DOHH2 (cell line): ENCODE results near the gene STX18.

Source experiments
- H3F3A ChIP-seq: fragments of 200-600 bp; sonication (generic), shearing (Covaris generic); 2 replicates; pipeline ENCODE4 v1.6.0; 2016; ENCODE audit warnings: antibody characterized with exemption, mild to moderate bottlenecking; ENCODE audit not compliant: control insufficient read depth, insufficient read depth
- H3K27ac ChIP-seq: fragments of 200-600 bp; sonication (generic); 2 replicates; pipeline ENCODE4 v1.5.1; 2014; ENCODE audit warnings: low read depth, mild to moderate bottlenecking, low read length, moderate library complexity
- H3K27me3 ChIP-seq: fragments of 200-600 bp; sonication (generic); 2 replicates; pipeline ENCODE4 v1.6.1; 2014; ENCODE audit warnings: mild to moderate bottlenecking, low read length, mixed read lengths; ENCODE audit not compliant: control insufficient read depth
- H3K36me3 ChIP-seq: fragments of 200-600 bp; sonication (generic); 2 replicates; pipeline ENCODE4 v1.6.1; 2014; ENCODE audit warnings: mild to moderate bottlenecking, low read length, moderate library complexity, mixed read lengths; ENCODE audit not compliant: control insufficient read depth
- H3K4me1 ChIP-seq: fragments of 200-600 bp; sonication (generic); 2 replicates; pipeline ENCODE4 v1.6.1; 2014; ENCODE audit warnings: mild to moderate bottlenecking, low read length, mixed read lengths; ENCODE audit not compliant: control insufficient read depth
- H3K4me2 ChIP-seq: fragments of 200-600 bp; sonication (generic); 2 replicates; pipeline ENCODE4 v1.6.0; 2014; ENCODE audit warnings: mild to moderate bottlenecking, low read length, moderate library complexity
- H3K4me3 ChIP-seq: fragments of 200-600 bp; sonication (generic); 2 replicates; pipeline ENCODE4 v1.5.1; 2014; ENCODE audit warnings: mild to moderate bottlenecking, low read length, mixed read lengths
- H3K79me2 ChIP-seq: fragments of 200-600 bp; sonication (generic); 2 replicates; pipeline ENCODE4 v1.6.1; 2014; ENCODE audit warnings: mild to moderate bottlenecking, low read length, mixed read lengths; ENCODE audit not compliant: control insufficient read depth
- H3K9me2 ChIP-seq: fragments of 200-600 bp; sonication (generic); replicated peaks from 2 replicates; pipeline ENCODE4 v1.6.1; 2014; ENCODE audit warnings: mild to moderate bottlenecking, low read length, mixed read lengths; ENCODE audit not compliant: control insufficient read depth
- H3K9me3 ChIP-seq: fragments of 200-600 bp; sonication (generic); 2 replicates; pipeline ENCODE4 v1.6.1; 2014; ENCODE audit warnings: antibody characterized with exemption, low read length, mixed read lengths; ENCODE audit not compliant: control insufficient read depth, insufficient read depth
- H4K20me1 ChIP-seq: fragments of 200-600 bp; sonication (generic); 2 replicates; pipeline ENCODE4 v1.6.0; 2014; ENCODE audit warnings: low read depth, mild to moderate bottlenecking, antibody characterized with exemption, low read length, moderate library complexity; ENCODE audit not compliant: control insufficient read depth, insufficient read depth
- EZH2phosphoT487 ChIP-seq: fragments of 200-600 bp; sonication (generic); IDR thresholded peaks from 2 replicates; pipeline ENCODE4 v1.6.1; 2017; ENCODE audit warnings: borderline replicate concordance, mild to moderate bottlenecking, antibody characterized with exemption, low read length, moderate library complexity, mixed read lengths
- TF ChIP-seq, protein P1 (sequence below): fragments of 200-600 bp; sonication (generic); IDR thresholded peaks from one replicate; pipeline ENCODE4 v1.5.1; 2014; ENCODE audit warnings: antibody characterized with exemption, mild to moderate bottlenecking, low read depth, low read length; ENCODE audit not compliant: poor library complexity, severe bottlenecking

STX18 gene

DNA sequence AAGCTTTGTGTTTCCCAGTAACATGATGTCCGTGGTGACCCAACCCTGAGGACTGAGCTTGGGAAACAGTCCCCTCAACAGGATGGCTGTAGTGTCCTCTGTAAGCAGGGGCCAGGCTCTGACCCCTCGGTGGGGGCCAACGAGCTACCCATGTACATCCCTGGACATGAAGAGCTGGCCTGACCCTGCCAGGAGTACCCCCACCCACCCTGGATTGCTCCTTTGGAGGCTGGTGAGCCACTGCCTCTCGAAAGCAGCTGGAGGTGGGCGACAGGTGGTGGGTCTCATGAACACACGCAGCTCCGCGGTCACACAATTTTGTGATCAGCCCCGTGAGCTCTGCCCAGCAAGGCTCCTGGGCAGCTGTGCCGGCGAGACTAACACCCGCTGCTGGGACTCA, 121.4 kb downstream of the STX18 start:
- Histone ChIP-seq H3F3A (no peaks in the 10 kb centered on the region), H3K9me2 (no peaks in the 10 kb centered on the region), H3K79me2 (no peaks in the 10 kb centered on the region), H3K27ac (no peak overlapping the region), H3K9me3 (no peaks in the 10 kb centered on the region), H3K4me3 (no peak overlapping the region), H4K20me1 (no peaks in the 10 kb centered on the region), H3K4me2 (no peak overlapping the region), H3K4me1 (no peaks in the 10 kb centered on the region), H3K27me3 (no peaks in the 10 kb centered on the region), H3K36me3 (peaks cover 17% of the 10 kb centered on the region; the same call in 1 of the 2 replicates)
- TF ChIP-seq, protein P1, sequence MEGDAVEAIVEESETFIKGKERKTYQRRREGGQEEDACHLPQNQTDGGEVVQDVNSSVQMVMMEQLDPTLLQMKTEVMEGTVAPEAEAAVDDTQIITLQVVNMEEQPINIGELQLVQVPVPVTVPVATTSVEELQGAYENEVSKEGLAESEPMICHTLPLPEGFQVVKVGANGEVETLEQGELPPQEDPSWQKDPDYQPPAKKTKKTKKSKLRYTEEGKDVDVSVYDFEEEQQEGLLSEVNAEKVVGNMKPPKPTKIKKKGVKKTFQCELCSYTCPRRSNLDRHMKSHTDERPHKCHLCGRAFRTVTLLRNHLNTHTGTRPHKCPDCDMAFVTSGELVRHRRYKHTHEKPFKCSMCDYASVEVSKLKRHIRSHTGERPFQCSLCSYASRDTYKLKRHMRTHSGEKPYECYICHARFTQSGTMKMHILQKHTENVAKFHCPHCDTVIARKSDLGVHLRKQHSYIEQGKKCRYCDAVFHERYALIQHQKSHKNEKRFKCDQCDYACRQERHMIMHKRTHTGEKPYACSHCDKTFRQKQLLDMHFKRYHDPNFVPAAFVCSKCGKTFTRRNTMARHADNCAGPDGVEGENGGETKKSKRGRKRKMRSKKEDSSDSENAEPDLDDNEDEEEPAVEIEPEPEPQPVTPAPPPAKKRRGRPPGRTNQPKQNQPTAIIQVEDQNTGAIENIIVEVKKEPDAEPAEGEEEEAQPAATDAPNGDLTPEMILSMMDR = no peak
- no peak for TF ChIP-seq EZH2phosphoT487

DNA sequence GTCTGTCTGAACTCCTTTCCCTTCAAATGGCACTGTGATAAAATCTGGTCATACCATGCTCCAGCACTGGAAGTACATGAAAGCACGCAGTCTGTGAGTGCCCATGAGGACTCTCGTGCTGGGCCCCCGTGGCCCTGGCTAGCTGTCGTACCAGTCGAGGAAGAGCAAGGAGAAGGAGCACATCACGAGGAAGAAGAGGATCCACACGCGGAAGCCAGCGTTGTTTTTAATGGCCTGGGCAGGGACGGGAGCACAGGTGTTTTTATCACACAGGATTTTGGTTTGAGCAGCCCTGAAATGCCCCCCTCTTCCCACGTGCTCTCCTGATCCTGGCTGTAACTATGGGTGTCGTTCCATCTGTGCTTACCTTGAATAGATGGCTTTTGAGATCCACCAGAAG, 122.0 kb downstream of the STX18 start:
- no peaks in the 10 kb centered on the region for H3F3A ChIP-seq
- H3K4me1 ChIP-seq = no peaks in the 10 kb centered on the region
- H3K9me2 ChIP-seq = no peaks in the 10 kb centered on the region
- no peak overlapping the region for H3K4me2 ChIP-seq
- H3K9me3 ChIP-seq = no peaks in the 10 kb centered on the region
- H3K27me3 ChIP-seq = no peaks in the 10 kb centered on the region
- no peak for TF ChIP-seq EZH2phosphoT487
- TF ChIP-seq, protein P1 = no peak
- no peaks in the 10 kb centered on the region for H3K79me2 ChIP-seq
- H4K20me1 ChIP-seq = no peaks in the 10 kb centered on the region
- no peak overlapping the region for H3K27ac ChIP-seq
- H3K36me3 ChIP-seq = peaks cover 17% of the 10 kb centered on the region; the same call in 1 of the 2 replicates
- no peak overlapping the region for H3K4me3 ChIP-seq

DNA sequence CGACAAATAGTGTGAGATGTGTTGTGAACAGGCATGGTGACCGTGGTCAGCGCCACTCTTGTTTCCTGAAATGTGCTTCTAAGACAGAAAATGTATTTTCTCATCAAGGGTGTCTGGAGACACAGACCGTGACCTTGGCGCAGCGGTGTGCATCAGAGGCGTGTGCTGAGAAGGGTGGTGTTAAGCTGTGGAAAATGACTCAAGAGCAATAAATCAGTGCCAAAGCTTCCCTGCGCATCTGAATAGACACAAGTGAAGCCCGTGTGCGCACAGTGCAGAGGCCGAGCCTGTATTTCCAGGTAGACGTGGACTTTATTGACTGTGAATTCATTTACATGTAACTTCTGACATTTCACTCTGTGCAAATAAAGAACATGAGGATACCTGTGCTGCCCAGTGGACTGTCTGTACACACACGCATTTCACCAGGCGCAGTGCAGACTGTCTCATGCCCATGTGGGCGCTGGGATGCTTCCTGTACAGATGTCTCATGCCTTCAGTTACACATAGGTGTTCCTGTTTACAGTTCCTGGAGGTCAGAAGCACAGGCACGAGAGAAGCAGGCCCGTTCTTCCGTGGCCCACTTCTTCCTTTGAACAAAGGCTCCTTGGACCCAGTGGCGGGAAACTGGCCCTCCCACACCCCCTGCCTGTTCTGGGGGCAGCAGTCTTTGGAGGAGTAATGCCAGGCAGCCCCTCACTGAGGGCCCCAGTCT, 123.0 kb downstream of the STX18 start:
- H3K27ac ChIP-seq = no peak overlapping the region
- TF ChIP-seq, protein P1 = no peak
- no peak for TF ChIP-seq EZH2phosphoT487
- H3K4me3 ChIP-seq = no peak overlapping the region

More for the DNA sequence above, 123.0 kb downstream of the STX18 start:
- H4K20me1 ChIP-seq = no peaks in the 10 kb centered on the region
- H3K4me2 ChIP-seq = no peak overlapping the region
- no peaks in the 10 kb centered on the region for H3K9me2 ChIP-seq
- H3K9me3 ChIP-seq = no peaks in the 10 kb centered on the region
- no peaks in the 10 kb centered on the region for H3K4me1 ChIP-seq
- no peaks in the 10 kb centered on the region for H3F3A ChIP-seq
- H3K27me3 ChIP-seq = no peaks in the 10 kb centered on the region
- no peaks in the 10 kb centered on the region for H3K79me2 ChIP-seq
- H3K36me3 ChIP-seq = peaks cover 17% of the 10 kb centered on the region; the same call in 1 of the 2 replicates
